ENCODE measurements around the gene B4GALNT2.

DNA sequence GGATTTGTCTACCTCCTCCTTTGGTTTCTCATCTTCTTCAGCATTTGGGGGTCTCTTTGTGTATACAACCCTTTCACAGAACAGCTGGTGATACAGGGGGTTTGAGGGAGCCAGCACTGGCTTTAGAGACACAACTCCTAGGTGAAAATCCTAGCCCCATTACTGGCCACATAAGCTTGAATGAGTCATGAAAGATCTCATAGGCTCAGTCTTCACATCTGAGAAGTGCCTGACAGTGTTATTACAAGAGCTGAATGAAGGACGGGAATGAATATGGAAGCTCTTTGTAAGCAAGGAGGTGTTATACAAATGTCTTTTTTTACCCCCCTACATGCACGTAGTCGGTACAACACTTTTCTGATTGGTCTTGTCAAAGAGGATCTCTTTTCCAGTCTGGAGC lies 1.7 kb upstream of the B4GALNT2 start:
- TF ChIP-seq, protein P1, sequence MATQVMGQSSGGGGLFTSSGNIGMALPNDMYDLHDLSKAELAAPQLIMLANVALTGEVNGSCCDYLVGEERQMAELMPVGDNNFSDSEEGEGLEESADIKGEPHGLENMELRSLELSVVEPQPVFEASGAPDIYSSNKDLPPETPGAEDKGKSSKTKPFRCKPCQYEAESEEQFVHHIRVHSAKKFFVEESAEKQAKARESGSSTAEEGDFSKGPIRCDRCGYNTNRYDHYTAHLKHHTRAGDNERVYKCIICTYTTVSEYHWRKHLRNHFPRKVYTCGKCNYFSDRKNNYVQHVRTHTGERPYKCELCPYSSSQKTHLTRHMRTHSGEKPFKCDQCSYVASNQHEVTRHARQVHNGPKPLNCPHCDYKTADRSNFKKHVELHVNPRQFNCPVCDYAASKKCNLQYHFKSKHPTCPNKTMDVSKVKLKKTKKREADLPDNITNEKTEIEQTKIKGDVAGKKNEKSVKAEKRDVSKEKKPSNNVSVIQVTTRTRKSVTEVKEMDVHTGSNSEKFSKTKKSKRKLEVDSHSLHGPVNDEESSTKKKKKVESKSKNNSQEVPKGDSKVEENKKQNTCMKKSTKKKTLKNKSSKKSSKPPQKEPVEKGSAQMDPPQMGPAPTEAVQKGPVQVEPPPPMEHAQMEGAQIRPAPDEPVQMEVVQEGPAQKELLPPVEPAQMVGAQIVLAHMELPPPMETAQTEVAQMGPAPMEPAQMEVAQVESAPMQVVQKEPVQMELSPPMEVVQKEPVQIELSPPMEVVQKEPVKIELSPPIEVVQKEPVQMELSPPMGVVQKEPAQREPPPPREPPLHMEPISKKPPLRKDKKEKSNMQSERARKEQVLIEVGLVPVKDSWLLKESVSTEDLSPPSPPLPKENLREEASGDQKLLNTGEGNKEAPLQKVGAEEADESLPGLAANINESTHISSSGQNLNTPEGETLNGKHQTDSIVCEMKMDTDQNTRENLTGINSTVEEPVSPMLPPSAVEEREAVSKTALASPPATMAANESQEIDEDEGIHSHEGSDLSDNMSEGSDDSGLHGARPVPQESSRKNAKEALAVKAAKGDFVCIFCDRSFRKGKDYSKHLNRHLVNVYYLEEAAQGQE (IDR thresholded peaks at IDR 0.05; ENCODE audit: insufficient read depth in 1 of 2, low read depth in 2 of 2, low read length in 2 of 2): no peak
- TF ChIP-seq POLR2AphosphoS5 (IDR thresholded peaks at IDR 0.05; ENCODE audit: low read depth, low read length): no peak

Measured in PFSK-1 (cell line).